Tongue (tissue), 2 donors: ENCODE data around the gene SPAG9. TPM values are rescaled to one million over a fixed set of nuclear protein-coding genes. Genes with fewer than 3 reads are reported as not detected.

Source experiments
- DNase-seq: peaks from one replicate; pipeline ENCODE4 v3.0.0-alpha.2; 2015
- total RNA-seq: library from RNA; depleted of rRNA; stranded (reverse); fragments of >200 nt; gene quantifications from one replicate; pipeline ENCODE4 v1.2.3, GENCODE V29; 2014

SPAG9 gene
- total RNA-seq, 1 donor from 2014 or later = 153 TPM

DNA sequence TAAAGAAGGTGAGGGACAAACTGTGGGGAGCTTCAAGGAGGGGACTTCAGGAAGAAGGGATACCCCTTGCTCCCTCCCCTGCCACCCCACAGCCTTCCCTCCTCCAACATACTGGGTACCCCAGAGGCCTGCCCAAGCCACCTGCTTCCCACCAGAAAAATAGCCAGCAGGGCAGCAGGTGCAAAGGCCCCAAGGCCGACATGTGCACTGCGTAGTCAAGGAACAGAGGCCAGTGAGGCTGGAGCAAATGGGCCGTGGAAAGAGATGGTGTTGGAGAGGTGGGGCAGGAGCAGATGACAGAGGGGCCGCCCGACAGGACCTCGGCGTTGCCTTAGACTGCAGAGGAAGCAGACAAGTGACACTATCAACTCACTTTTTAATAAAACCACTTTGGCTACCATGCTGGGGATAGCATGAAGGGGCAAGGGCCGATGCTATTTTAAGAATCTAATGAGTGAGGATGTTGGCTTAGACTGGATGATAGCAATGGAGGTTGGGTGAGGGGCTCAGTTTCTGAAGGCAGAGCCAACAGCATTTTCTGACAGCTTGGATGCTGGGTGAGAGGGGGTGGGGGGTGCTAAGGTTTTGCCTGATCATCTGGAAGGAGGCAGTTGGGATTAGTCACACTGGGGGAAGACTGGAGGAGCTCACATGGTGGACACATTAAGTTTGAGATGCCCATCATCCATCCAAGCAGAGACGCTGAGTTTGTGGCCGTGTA, 181.7 kb downstream of the SPAG9 start:
- no peak for DNase-seq

GRCh38 chr17:50935996-50936266, 184.7 kb downstream of the SPAG9 start:
- DNase-seq = no peak

GRCh38 chr17:50935221-50935995, 185.3 kb downstream of the SPAG9 start:
- DNase-seq = no peak

DNA sequence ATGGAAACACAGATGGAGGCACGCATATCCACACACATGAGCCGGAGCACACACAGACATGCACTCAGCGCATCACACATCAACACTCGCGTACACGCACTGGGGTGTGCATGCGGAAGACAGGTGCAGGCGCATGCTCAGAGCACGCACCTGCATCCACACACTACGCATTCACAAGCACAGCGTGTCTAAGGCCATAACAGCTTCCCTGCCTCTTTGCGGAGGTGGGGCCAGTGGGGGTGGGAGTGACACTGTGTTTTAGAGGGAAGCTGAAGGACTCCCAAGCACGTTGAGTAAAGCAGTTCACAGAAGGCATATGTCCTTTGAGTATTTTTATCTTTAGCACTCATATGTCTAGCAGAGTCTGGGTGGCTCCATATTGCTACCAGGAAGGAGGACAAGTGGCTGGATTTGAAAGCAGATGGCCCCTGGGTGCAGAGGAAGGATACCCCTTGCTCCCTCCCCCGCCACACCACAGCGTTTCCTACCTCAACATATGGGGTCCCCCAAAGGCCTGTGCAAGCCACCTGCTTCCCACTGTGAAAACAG, 185.9 kb downstream of the SPAG9 start:
- DNase-seq = no peak

GRCh38 chr17:50934161-50934560, 186.5 kb downstream of the SPAG9 start:
- no peak for DNase-seq

- peak; percentile 91 for DNase-seq
These were observed 189.3 kb downstream of the SPAG9 start for GRCh38 chr17:50931144-50931908.

GRCh38 chr17:50928646-50929045, 192.0 kb downstream of the SPAG9 start:
- DNase-seq = no peak

DNA sequence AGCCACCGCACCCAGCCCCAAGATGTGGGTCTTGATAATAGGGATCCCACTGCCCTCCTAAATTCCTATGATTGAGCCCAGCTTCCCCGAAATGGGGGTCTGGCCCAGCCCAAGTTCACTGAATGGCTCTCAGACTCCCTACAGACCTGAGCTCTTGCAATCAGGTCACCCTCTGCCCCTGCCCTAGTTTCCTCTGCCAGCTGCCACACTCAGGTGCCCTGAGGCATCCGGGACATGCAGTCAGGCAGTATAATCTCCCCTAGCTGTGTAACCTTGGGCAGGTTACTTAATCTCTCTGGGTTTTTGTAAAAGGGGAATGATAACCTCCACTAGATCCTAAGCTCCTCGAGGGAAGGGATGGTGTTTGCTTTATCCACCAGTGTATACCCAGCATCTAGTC, 193.4 kb downstream of the SPAG9 start:
- no peak for DNase-seq

GRCh38 chr17:50926523-50926922, 194.1 kb downstream of the SPAG9 start:
- no peak for DNase-seq

- no peak for DNase-seq
These were observed 195.3 kb downstream of the SPAG9 start for GRCh38 chr17:50925296-50925891.

DNA sequence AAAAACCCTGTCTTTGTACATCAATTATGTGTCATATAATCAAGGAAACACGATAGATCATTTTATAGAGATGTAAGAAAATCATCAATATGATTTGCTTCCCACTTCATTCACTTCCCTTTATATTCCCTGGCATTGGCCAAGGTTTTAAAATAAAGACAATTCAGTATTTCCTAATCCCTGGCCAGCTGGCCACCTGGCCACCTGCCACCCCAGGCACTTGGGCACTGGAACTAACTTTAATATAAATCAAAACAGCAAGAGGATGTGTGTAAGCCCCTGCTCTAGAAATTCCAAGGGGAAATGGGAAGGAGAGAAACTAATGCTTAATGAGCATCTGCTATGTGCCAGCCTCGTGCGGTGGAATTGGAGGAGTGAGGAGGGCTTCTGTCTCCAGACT, 195.9 kb downstream of the SPAG9 start:
- DNase-seq = no peak

- DNase-seq = no peak
These were observed 196.4 kb downstream of the SPAG9 start for GRCh38 chr17:50924300-50924699.

- no peak for DNase-seq
These were observed 197.1 kb downstream of the SPAG9 start for GRCh38 chr17:50923611-50924010.

- no peak for DNase-seq
These were observed 197.8 kb downstream of the SPAG9 start for GRCh38 chr17:50922721-50923405.

- DNase-seq = no peak
These were observed 198.6 kb downstream of the SPAG9 start for GRCh38 chr17:50922107-50922506.

GRCh38 chr17:50920891-50921586, 199.6 kb downstream of the SPAG9 start:
- DNase-seq = no peak

DNA sequence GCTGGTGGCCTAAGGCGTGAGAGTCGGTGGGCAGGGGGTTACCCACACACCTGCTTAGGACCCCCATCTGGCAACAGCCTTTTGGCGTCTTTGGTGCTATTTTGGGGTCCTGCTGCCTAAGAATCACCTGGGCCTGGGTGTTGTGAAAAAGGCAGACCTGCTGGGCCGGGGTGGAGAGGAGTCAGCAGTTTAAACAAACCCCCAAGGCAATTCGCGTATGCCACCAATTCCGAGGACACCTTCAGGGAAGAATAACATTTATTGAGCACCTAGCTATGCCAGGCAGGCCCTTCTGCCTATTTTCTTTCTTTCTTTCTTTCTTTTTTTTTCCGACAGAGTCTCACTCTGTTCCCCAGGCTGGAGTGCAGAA, 200.6 kb downstream of the SPAG9 start:
- no peak for DNase-seq

DNA sequence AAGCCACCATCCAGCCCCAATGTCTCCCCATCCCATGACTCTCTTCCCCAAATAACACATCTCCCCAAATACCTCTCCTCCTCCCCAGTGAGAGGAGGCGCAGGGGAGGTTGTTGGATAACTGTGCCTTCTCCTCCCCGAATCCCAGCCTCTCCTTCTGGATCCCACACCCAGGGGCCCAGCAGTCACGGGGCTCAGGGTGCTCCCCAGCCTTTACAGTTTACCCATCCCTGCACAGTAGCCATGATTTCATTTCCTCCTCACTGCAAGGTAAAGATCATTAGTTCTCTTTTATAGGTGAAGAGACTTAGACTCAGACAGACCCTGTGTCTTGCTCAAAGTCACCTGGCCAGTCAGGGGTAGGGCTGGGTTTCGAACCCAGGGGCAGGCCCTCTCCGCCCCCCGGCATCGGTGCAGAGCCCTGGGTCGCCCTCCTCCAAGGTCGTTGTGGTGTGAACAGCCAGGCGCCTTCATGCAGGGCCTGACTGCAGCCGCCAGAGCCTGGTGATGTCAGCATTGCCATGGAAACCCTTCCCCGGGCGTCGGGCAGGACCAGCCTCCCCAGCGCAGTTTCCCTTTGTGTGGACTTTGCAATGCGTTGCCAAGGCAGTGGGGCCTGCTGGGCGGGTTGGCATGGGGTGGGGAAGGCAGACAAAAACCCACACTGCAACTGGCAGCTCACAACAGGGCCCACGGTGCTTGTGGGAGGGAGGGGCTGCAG, 201.2 kb downstream of the SPAG9 start:
- peak; percentile 96 for DNase-seq

- DNase-seq = no peak
These were observed 201.8 kb downstream of the SPAG9 start for GRCh38 chr17:50918933-50919296.

GRCh38 chr17:50918071-50918932, 202.4 kb downstream of the SPAG9 start:
- no peak for DNase-seq
